HepG2 (cell line): ENCODE measurements around the gene PEX11A. TPM values are rescaled to one million over a fixed set of nuclear protein-coding genes. Genes with fewer than 3 reads are reported as not detected.

Source experiments
- AHR ChIP-seq: IDR thresholded peaks from 2 replicates; pipeline ENCODE4 v1.6.1; 2018; ENCODE audit warnings: missing genetic modification reagents, missing compliant biosample characterization
- BCL3 ChIP-seq: sonication (generic); formaldehyde crosslinking; IDR thresholded peaks from 2 replicates; pipeline ENCODE4 v1.5.1; 2020; ENCODE audit warnings: mild to moderate bottlenecking, missing genetic modification reagents, moderate library complexity
- BORCS8-MEF2B ChIP-seq: sonication (generic); formaldehyde crosslinking; IDR thresholded peaks from 2 replicates; pipeline ENCODE4 v1.8.0; 2022; ENCODE audit warnings: mild to moderate bottlenecking, missing genetic modification reagents
- HNF4G ChIP-seq, 2 experiments: sonication (generic) in 1 of 2; formaldehyde crosslinking in 1 of 2; IDR thresholded peaks; 2 replicates each; pipeline versions ENCODE4 v1.4.0 to v1.6.1; 2011 to 2020; ENCODE audit warnings: borderline replicate concordance in 2 of 2, low read depth in 2 of 2, mild to moderate bottlenecking in 2 of 2, low read length in 1 of 2, missing genetic modification reagents in 1 of 2, moderate library complexity in 1 of 2
- NFAT5 ChIP-seq: sonication (generic); formaldehyde crosslinking; IDR thresholded peaks from 2 replicates; pipeline ENCODE4 v1.4.0; 2020; ENCODE audit warnings: missing genetic modification reagents
- NFRKB ChIP-seq: fragments of 450-650 bp; IDR thresholded peaks from 2 replicates; pipeline ENCODE4 v1.6.1; 2017
- RFXANK ChIP-seq: IDR thresholded peaks from 2 replicates; pipeline ENCODE4 v1.6.1; 2016
- SPEN ChIP-seq: sonication (generic); formaldehyde crosslinking; IDR thresholded peaks from 2 replicates; pipeline ENCODE4 v1.5.1; 2020; ENCODE audit warnings: low read depth, mild to moderate bottlenecking, missing genetic modification reagents
- SRSF1 ChIP-seq: fragments of 200-400 bp; formaldehyde crosslinking; optimal IDR thresholded peaks from 2 replicates; pipeline ENCODE3; 2017; ENCODE audit warnings: mild to moderate bottlenecking, low read depth, low read length, moderate library complexity
- ZFP91 ChIP-seq: sonication (generic); formaldehyde crosslinking; IDR thresholded peaks from 2 replicates; pipeline ENCODE4 v1.9.0; 2022; ENCODE audit warnings: missing genetic modification reagents, mild to moderate bottlenecking, borderline replicate concordance
- ZNF260 ChIP-seq: sonication (generic); formaldehyde crosslinking; IDR thresholded peaks from 2 replicates; pipeline ENCODE4 v1.4.0; 2020; ENCODE audit warnings: missing genetic modification reagents, low read depth, mild to moderate bottlenecking, borderline replicate concordance
- ZNF460 ChIP-seq: sonication (generic); formaldehyde crosslinking; IDR thresholded peaks from 2 replicates; pipeline ENCODE4 v1.5.1; 2020; ENCODE audit warnings: missing genetic modification reagents, mild to moderate bottlenecking, borderline replicate concordance
- ZNF691 ChIP-seq: sonication (generic); formaldehyde crosslinking; IDR thresholded peaks from 2 replicates; pipeline ENCODE4 v1.4.0; 2020; ENCODE audit warnings: missing genetic modification reagents, low read depth, mild to moderate bottlenecking, borderline replicate concordance
- ZNF768 ChIP-seq: sonication (generic); formaldehyde crosslinking; IDR thresholded peaks from 2 replicates; pipeline ENCODE4 v1.4.0; 2020; ENCODE audit warnings: missing genetic modification reagents
- ZXDC ChIP-seq: sonication (generic); formaldehyde crosslinking; IDR thresholded peaks from 2 replicates; pipeline ENCODE4 v1.5.0; 2020; ENCODE audit warnings: mild to moderate bottlenecking, missing genetic modification reagents
- polyA plus RNA-seq, 8 experiments: library from polyadenylated mRNA; depleted of rRNA in 3 of 8; stranded (reverse) in 7 of 8; unstranded in 1 of 8; fragments of >200 nt; fragmentation: Illumina TruSeq in 4 of 8; extraction: Trizol in 4 of 8; gene quantifications; 2 replicates each; pipeline versions ENCODE4 v1.2.1 to v1.2.3, GENCODE V29; 2011 to 2016; ENCODE audit warnings: low read depth in 4 of 8, missing spikeins in 1 of 8, mixed read lengths in 1 of 8; ENCODE audit not compliant: insufficient read depth in 1 of 8
- total RNA-seq, 5 experiments: library from RNA; depleted of rRNA; stranded (reverse); fragments of >200 nt; fragmentation: Illumina TruSeq; extraction: Trizol; gene quantifications; 2 replicates each; pipeline ENCODE4 v1.2.3, GENCODE V29; 2016; ENCODE audit warnings: low read depth in 1 of 5

Gene PEX11A
- total and polyA plus RNA-seq, 2 of the 13 experiments (the other 11 are each of a cell fraction or from before 2014, with no cell fraction given), result 9.9 to 15.1 TPM

GRCh38 chr15:89647191-89647851, 43.2 kb downstream of the PEX11A start (continued):
- no peak for TF ChIP-seq ZXDC (CRISPR knock-in tag)
- TF ChIP-seq NFRKB, result no peak
- peak; percentile 43; the same call in 1 of the 2 replicates for TF ChIP-seq ZFP91
- no peak for TF ChIP-seq SRSF1
- TF ChIP-seq ZNF460 (CRISPR knock-in tag), result no peak
- no peak for TF ChIP-seq BCL3 (CRISPR knock-in tag)
- peak; percentile 19; the same call in 1 of the 2 replicates for TF ChIP-seq HNF4G (IDR thresholded peaks at IDR 0.05; ENCODE audit: borderline replicate concordance, low read depth, low read length)
- no peak for TF ChIP-seq HNF4G (CRISPR knock-in tag; IDR thresholded peaks at IDR 0.05; ENCODE audit: borderline replicate concordance, low read depth)
- no peak for TF ChIP-seq RFXANK
- TF ChIP-seq ZNF691 (CRISPR knock-in tag), result 0 out of 2 replicates have a peak, but pooled peaks have one; percentile 39
- no peak for TF ChIP-seq BORCS8-MEF2B (CRISPR knock-in tag)
- TF ChIP-seq ZNF260 (CRISPR knock-in tag), result no peak
- TF ChIP-seq NFAT5 (CRISPR knock-in tag), result no peak
- TF ChIP-seq AHR (CRISPR knock-in tag), result 0 out of 2 replicates have a peak, but pooled peaks have one; percentile 26
- 0 out of 2 replicates have a peak, but pooled peaks have one; percentile 31 for TF ChIP-seq SPEN (CRISPR knock-in tag)
- peak; percentile 19; the same call in 1 of the 2 replicates for TF ChIP-seq ZNF768
